Ammon's horn (tissue), 1 donor: ENCODE data around the gene COPS3.

Experiments
- DNase-seq: peaks from one replicate; pipeline ENCODE4 v3.0.0-alpha.2; 2016; ENCODE audit warnings: low spot score

Gene COPS3

DNA sequence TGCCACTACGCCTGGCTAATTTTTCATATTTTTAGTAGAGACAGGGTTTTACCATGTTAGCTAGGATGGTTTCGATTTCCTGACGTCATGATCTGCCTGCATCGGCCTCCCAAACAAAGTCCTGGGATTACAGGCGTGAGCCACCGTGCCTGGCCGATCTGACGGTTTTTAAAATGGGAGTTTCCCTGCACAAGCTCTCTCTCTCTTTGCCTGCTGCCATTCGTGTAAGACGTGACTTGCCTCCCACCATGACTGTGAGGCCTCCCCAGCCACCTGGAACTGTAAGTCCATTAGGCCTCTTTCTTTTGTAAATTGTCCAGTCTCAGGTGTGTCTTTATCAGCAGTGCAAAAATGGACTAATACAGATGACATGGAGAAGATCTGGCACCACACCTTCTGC lies 39.4 kb downstream of the COPS3 start:
- DNase-seq, result no peak

DNA sequence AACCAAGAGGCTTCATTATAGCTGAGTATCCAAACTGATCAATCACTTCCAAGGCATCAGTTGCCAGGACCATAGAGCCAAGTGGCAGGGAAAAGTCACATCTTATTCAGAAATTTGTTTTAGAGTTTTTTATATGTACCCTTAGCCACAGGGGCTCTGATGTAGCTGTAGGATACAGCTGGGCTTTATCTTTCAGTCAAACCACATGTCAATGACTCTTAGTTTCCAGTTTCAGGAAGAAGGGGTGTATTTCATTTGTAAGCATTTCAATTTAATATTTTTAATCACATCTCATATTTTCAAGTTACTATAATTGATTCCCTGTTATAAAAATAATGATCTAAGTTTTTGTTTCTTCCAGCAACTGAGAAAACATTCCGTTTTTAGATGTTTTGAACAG lies 41.2 kb downstream of the COPS3 start:
- DNase-seq, result no peak

DNA sequence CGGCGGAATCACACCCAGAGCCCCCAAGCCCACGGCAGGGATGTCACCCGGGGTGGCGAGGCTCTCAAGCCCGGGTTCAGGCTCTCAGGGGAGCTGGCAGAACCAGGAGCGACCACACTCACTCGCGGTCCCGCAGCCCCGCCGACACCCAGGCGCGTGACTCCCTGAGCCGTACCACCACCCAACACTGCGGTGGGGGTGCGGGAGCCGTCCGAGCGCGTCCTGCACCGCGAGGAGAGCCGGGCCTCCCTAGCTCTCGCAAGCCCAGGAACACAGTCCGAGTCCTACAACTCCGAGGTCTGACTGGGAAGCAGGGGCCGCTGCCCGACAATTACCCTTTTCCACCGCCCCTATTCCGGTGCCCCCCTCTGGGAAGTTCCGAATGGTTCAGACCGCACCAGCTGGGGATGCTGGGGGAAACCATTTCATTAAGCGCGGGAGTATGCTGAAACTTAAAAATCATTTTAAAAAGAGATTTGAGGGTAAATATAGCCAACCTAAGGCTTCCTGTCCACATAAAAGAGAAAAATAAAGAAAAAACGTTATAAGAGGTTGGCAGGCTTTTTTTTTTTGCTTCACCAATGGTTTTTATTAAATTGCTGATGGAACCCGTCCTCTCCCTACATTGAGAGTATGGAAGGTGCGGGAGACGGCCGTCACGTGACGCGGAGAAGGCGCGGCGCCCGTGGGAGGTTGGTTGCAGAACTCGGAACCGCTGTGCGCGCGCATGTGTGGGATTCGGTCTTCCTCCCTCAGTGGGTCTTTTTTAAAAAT lies 43.8 kb downstream of the COPS3 start, which contains the start of gene FLCN:
Gene FLCN, minus strand, starts transcription at position 143 of the 774 bp plus-strand sequence. CDS start 9,031 bp downstream, outside the sequence.
- peak; percentile 95 for DNase-seq

DNA sequence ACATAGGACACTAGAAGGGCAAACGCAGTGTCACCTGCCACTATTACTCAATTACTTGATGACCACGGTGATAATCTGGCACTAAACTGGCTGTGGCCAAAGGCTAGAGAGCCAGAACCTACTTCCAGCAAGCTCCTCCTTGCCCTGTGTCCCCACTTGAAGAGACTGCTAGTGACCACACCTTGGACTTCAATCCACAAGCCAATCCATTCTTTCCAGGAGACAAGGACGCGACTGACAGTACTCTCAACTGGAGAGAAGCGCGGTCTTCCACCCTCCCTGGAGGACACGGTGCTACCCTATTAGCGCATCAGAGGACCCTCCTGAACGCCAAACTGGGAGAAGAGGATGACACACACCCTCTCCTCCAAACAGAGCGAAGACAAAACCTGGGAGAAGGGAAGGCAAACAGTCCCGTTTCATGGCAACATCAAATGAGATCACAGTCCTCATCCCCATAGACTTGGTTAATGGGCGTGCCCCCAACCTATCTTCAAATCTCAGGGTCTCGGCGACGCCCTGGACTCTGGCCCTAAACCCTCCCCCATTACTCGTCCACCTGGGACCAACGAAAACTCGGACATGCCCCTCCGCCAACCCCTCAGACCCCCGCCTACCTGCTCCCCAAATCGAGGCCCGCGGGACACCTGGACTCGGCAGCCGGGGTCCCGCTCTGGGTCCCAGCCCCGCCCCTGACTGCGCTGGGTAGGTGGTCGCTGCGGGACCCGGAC lies 44.6 kb downstream of the COPS3 start:
- DNase-seq, result peak; percentile 35

DNA sequence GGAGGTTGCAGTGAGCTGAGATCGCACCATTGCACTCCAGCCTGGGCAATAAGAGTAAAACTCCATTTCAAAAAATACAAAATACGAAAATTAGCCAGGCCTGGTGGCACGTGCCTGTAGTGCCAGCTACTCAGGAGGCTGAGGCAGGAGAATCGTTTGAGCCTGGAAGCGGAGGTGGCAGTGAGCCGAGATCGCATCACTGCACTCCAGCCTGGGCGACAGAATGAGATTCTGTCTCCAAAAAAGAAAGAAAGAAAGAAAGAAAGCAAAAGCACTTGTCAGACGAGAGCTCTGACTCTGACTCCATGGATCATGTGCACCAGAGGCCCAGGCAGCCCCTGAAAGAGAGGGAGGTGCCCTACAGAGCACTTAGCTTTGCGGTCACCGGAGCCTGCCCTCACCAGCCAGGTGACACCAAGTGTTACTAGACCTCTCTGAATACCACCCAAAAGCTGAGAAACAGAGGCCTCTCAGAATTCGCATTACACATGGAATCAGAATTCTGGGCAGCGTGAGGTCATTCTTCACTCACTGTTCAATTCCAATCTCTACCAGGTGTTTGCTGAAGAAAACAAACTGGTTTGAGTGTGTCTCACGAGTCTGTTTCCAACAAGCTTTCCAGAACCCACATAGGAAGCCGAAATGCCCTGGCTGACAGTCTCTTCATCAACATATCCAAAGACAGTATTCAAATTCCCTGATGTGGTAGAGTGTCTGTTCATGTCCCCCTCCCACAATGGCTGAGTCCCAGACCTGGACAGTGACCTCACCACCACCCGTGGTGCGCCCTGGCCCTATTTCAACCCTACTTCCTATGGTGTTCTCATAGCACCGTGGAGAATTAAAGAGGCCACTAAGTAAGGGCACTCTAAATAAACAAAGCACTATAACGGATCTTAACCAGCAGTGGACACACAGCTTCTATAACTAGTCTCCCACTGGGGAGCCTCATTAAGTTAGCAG lies 45.6 kb downstream of the COPS3 start:
- peak; percentile 41 for DNase-seq

DNA sequence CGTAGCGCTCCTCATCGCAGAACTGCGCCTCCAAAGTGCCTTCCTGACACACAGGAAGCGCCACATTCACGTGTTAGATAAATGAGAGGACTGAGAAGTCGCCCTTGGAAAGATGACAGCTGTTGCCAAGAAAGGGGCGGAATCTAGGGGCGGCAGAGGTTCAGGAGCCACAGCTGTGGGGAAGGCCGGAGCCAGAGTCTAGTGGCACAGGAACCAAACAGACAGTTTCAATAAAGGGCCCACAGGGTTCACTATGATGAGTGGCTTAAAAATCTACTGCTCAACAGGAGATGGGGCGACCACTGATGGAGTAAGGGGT lies 48.8 kb downstream of the COPS3 start:
- DNase-seq, result no peak

DNA sequence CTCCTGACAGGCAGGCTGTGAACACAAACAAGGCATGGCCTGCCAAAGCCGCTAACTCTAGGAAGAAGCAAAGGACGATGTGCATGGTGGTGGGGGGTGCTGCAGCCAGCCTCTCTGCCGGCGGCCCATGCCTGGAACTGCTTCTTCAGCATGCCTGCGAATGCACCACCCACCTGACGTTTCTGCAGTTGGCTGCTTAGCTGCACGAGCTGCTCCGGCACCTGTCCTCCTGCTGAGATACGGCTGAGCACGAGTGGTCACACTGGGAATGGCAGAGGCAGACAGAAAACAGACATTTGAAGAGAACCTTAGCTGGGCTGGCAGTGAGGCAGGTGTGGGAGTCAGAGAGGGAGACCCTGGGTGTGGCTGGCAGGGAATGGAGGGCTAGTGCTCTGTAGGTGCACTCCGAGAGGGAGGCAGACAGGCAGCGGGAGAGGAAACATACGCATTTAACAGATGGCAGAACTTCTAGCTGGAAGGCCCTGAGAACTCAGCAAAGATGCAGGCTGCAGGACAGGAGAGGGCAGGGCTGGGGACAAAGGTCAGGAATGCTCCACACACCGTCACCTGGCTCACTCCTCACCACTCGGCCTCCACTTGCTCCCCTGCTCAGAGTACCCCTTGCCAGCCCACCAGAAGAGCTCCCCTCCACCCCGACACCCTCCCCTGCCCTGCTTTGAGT lies 49.3 kb downstream of the COPS3 start:
- DNase-seq, result no peak

DNA sequence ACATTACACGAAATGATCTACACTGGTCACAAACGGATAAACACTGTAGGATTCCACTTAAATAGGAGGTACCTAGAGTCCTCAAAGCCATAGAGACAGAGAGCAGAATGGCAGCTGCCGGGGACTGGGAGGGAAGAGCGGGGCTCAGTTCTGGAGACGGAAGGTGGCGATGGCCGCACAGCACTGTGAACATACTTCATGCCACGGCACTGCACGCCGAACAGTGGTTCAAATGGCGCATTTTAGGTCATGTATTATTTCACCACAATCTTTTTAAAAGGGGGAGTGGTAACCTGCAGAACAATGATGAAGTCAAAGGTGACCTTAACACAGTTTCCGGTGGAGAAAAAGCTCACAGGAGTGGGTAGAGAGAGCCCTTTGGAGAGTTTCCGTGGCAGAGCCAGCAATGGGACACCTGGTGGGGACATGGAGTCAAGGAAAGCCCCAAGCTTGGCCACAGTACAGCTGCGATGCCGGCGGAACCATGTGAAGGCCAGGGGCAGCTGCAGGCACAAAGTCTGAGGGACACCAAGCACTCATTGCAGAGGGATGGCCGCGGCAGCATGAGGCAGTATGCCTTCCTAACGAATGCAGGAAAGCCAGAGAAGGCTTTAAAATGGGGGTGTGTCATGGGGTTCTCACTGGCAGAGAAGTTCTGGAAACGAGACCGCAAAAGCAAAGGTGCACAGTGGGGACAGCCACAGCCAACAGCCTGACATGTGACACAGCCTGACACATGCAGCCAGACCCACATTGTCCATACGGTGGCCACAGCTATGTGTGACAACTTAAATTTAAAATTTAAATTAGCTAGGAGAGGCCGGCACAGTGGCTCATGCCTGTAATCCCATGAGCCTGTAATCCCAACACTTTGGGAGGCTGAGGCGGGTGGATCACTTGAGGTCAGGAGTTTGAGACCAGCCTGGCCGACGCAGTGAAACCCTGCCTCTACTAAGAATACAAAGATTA lies 51.3 kb downstream of the COPS3 start:
- no peak for DNase-seq

DNA sequence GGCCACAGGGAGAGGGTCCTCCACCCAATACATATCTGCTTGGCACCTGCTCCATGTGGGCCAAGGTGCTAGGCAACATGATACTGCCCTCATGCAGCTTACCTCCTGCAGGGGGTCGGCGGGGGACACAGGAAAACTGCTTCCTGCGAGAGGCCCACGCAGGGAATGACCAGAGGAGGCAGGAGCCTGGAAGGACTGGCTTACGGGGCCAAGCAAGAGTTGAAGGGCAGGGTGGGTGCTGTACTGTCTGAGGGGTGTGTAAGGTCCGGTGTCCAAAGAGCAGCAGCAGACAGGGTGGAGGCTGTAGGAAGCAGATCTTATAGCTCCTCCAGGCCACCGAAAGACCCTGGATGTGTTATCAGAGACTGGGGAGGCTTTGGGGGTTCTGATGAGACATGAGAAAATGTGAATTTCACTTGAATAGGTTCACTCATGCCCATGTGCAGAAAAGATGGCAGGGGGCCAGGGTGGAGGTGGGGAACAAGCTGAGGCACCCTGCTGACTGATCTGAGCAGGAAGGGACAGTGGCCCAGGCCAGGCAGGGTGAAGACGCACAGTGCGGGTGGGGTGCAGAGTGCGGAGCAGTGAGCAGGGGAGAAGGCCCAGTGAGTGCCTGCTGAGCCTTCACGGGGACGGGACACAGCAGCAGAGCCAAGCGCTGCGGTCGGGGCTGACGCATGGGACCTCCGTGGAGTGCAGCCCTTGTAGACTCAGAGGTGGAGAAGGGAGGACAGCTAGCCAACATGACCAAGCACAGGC lies 52.3 kb downstream of the COPS3 start:
- DNase-seq, result no peak

DNA sequence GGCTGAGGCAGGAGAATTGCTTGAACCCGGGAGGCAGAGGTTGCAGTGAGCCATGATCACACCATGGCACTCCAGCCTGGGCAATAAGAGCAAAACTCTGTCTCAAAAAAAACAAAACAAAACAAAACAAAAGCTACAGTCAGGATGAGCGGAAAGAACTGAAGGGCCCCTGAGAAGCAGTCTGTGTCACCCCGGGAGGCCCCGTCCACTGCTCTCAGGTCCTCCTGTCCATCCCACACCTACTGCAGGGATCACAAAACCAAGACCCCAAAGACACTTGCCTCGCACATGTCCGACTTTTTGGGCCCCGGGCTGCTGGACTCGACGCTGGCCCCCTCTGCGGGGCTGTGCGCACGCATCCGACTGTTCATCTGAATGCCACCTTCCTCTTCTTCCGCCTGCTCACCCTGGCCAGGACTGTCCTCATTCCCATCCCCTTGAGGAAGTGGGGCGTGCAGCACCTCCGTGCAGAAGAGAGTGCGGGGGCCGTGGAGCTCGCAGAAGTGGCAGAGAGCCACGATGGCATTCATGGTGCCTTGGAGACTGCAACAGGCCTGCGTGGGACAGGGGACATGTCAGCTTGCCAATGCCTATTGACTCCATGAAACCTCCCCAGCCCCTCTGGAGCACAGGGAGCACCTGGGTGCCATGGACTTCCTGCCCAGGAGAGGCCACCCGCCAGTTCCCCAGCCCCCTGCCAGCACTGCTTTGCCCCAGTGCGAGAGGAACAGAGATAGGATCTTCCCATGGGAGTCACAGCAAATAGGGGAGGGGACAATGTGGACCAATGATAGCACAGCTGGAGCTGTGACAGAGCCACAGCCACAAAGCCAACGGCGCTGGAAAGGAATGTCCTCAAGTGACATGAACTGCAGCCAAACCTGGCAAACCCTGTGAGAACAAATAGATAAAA lies 53.2 kb downstream of the COPS3 start:
- no peak for DNase-seq

DNA sequence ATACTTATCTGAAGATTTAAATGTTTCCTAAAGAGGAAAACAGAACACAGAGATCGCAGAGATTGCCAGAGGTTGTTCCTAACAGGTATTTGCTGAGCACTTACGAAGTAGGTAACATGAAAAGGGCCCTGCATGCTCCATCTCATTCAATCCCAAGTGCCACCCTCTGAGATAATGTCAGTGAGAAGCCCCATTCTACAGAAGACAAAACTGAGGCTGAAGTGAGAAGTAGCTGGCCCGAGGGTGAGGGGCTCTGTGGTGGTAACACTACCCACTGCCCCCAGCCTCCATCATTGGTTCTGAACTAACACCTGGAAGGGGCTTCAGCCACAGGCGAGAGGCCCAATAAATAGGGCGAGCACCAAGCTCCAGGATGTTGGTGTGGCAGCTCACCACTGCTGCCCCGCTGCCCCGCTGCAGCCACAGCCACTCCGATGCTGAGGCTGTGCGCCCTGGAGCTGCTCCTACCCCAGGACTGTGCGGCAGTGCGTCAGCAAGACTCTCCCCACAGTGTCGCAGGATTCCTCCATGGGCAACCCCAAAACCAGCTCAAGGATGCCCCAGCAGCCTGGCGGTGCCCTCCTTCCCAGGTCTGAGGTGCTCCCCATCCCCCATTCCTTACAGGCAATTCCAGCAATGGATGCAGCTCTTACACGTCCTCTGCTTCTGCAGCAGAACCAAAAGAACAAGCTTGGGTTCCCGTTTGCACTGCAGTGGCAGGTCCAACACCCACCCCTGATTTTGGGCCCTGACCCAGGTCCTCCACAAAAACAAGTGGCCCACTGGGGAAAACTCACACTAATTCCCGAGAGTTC lies 54.4 kb downstream of the COPS3 start:
- no peak for DNase-seq

DNA sequence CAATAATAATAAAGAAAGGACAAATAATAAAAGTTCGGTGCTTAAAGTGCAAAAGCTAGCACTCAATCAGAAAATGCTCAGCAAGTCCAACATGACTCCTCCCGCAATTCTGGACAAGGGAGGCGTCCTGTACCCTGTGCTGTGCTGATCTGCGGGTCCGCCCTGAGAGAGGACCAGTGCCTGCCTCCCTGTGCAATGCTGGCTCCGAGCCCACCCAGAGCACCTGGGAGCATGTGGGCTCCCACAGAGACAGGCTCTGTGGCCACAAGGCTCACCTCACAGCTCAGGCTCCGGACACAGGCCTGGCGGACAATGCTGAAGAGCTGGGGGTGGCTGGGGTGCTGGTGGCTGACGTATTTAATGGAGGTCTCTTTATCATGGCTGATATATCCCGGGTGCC lies 55.1 kb downstream of the COPS3 start:
- no peak for DNase-seq

DNA sequence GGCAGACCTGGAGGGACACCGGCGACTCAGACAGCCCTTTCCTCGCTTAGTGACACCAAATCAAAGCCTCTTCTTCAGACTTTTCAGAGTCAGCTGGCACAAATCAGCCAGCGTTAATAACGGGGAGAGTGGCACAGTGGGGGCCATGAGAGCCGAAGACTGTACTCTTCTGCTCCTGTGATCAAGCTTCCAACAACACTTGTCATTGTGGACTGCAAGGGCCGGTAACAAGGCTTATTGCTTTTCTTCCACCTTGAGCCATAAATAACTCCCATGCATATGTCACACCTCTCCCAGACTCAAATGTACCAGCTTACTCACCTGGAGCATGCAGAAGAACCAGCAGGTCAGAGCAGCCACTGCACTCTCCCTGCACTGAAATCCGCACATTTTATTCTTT lies 56.9 kb downstream of the COPS3 start:
- DNase-seq, result no peak

DNA sequence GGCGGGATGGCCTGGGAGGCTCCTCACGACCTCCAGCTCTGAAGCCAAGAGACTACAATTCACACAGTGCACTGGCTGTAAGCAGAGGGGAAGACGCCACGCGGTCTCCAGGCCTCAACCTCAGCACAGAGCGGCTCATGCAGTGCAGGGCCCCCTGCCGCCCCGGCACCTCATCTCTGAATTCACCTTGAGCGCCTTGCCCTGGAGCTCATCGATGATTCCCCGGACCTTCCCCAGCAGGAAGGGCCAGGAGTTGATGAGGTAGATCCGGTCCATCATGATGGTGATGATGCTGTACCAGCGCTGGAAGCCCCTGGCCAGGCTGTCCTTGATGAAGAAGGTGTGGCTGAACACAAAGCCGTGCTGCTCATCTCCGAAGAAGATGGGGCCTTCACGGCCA lies 57.3 kb downstream of the COPS3 start:
- no peak for DNase-seq

DNA sequence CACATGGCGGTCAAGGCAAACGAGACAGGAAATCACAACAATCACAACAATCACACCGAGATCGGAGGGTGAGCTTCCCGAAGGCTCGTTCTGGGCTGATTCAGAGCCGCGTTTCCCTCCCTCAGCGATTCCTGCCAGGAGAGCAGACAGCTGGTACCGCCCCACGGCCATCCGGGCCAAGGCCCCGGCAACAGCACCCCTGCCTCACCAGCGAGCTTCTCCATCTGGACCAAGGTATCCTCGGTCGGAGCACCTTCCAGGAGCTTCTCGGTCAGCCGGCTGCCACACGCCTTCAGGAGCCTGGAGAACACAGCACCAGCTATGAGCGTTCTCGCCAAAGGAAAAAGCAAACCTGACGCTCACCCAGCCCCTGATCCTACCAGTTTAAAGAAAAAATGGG lies 59.7 kb downstream of the COPS3 start:
- no peak for DNase-seq

DNA sequence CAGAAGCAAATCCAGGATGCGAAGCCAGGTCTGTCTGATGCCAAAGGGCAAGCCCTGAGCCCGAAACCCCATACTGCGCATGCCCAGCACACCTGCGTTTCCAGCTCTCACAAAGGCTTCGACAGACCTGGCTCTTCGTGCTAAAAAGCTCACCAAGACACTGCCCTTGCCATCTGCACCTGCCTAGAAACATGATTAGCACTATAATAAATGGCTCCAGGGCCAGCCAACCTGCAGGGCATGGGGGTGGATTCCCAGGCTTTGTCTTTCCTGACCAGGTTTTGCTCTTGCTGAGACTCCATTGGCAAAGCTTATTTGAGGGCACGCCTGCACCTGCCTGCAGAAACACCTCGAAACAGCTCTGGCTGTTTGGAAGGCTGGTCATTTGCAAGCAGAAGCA lies 60.5 kb downstream of the COPS3 start:
- no peak for DNase-seq

DNA sequence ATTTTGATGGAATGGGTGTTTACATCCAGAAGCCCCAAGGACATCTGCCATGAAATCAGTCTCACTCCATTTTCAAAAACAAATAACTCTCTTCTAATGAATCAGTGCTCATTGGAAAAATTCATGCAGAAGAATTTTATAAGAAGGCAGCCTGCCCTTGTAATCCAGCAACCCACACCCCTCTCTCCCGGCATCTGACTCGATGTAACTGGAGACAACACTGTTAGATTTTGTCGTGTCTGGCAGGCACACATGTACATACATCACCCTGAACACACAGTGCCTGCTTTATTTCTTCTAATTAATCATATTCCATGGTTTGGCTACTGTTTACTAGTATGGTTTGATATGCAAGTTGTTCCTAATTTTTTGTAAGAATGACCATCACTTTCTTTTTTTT lies 63.1 kb downstream of the COPS3 start:
- no peak for DNase-seq

DNA sequence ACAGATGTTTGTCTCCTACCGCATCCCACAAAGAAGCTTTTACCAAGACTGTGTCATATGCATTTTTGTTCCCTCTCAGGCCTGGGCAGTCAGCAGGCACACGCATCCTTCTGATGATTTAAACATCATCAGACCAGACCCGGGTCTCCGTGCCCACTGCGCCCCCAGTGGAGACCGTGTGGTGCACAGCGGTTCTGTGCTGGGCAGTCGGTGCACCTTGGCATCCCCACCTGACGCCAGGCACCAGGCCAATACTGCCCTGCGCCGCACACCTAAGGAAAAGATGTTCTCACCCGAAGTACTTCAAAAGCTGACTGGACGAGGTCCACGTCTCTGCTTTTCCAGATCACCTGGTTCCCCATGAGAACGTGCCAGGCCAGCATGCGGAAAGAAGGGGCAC lies 64.3 kb downstream of the COPS3 start:
- no peak for DNase-seq
